ENCODE measurements around the gene HSD3B1.

Gene HSD3B1

GRCh38 chr1:119506941-119507340 is at the start of gene HSD3B1:
TSS of gene HSD3B1 (plus strand) at chr1:119507210. CDS start at chr1:119507477, 267 bp downstream.
- no peak for DNase-seq

- DNase-seq = no peak
Measured at GRCh38 chr1:119462964-119463363, 44.0 kb upstream of the HSD3B1 start.

GRCh38 chr1:119463569-119463968 is 43.4 kb upstream of the HSD3B1 start:
- no peak for DNase-seq

GRCh38 chr1:119466445-119466844 is 40.6 kb upstream of the HSD3B1 start:
- no peak for DNase-seq

GRCh38 chr1:119467219-119467618 is 39.8 kb upstream of the HSD3B1 start:
- DNase-seq = no peak

- DNase-seq = no peak
Measured at GRCh38 chr1:119467857-119468668, 38.9 kb upstream of the HSD3B1 start.

GRCh38 chr1:119469741-119470140 is 37.3 kb upstream of the HSD3B1 start:
- no peak for DNase-seq

GRCh38 chr1:119470377-119470776 is 36.6 kb upstream of the HSD3B1 start:
- no peak for DNase-seq

GRCh38 chr1:119470958-119471357 is 36.1 kb upstream of the HSD3B1 start:
- no peak for DNase-seq

- DNase-seq = no peak
Measured at GRCh38 chr1:119471566-119471965, 35.4 kb upstream of the HSD3B1 start.

- DNase-seq = no peak
Measured at GRCh38 chr1:119472080-119472818, 34.8 kb upstream of the HSD3B1 start.

- no peak for DNase-seq
Measured at GRCh38 chr1:119472819-119473175, 34.2 kb upstream of the HSD3B1 start.

GRCh38 chr1:119475866-119476439 is 31.1 kb upstream of the HSD3B1 start:
- DNase-seq = no peak

- DNase-seq = no peak
Measured at GRCh38 chr1:119477710-119478109, 29.3 kb upstream of the HSD3B1 start.

- no peak for DNase-seq
Measured at GRCh38 chr1:119480175-119480574, 26.8 kb upstream of the HSD3B1 start.

- DNase-seq = no peak
Measured at GRCh38 chr1:119481951-119482350, 25.1 kb upstream of the HSD3B1 start.

- no peak for DNase-seq
Measured at GRCh38 chr1:119482517-119483425, 24.2 kb upstream of the HSD3B1 start.

GRCh38 chr1:119483441-119484200 is 23.4 kb upstream of the HSD3B1 start:
- DNase-seq = no peak

GRCh38 chr1:119485201-119485600 is 21.8 kb upstream of the HSD3B1 start:
- DNase-seq = no peak

- DNase-seq = no peak
Measured at GRCh38 chr1:119488216-119488615, 18.8 kb upstream of the HSD3B1 start.

GRCh38 chr1:119489201-119489600 is 17.8 kb upstream of the HSD3B1 start:
- no peak for DNase-seq

GRCh38 chr1:119490925-119491324 is 16.1 kb upstream of the HSD3B1 start:
- no peak for DNase-seq

Measured in activated CD4-positive, alpha-beta T cell treated with anti-CD3 and anti-CD28 coated beads for 1 hour (primary cell).